HepG2 (cell line): ENCODE data around the gene GDF15. TPM values are rescaled to one million over a fixed set of nuclear protein-coding genes. Genes with fewer than 3 reads are reported as not detected.
A peak's percentile ranks its signal among the peaks of the same experiment; 100 is the strongest.

Experiments
- ATAC-seq: fragments of 200-7000 bp; cut with Tn5 transposase; 3 replicates; pipeline ENCODE4 v1.9.1; 2020; ENCODE audit warnings: mild to moderate bottlenecking, moderate library complexity
- BruUV-seq: library from RNA; stranded (reverse); fragments of 400-500 nt; replicated peaks from 2 replicates; lab custom pipeline; 2021; lab: Mats Ljungman, UMichigan
- CTCF ChIA-PET: fragments of 300-600 bp; formaldehyde crosslinking; extraction: SDS; loops from one replicate; lab custom pipeline; 2021; ENCODE audit warnings: low total read pairs, inconsistent platforms, low intra/inter-chr PET ratio; lab: Yijun Ruan, JAX
- POLR2A ChIA-PET: fragments of 350-600 bp; sonication (Branson Sonifier 250); formaldehyde crosslinking; loops from one replicate; lab custom pipeline; 2020; ENCODE audit warnings: antibody characterized with exemption, inconsistent platforms; lab: Yijun Ruan, JAX
- DNase-seq: peaks from one replicate; pipeline ENCODE4 v3.0.0-alpha.2; 2015; ENCODE audit warnings: low spot score
- FAIRE-seq: peaks from 3 replicates; lab custom pipeline; 2011; peaks lifted over from hg19 to GRCh38; lab: Jason Lieb, UNC
- H2AFZ ChIP-seq: one replicate; pipeline ENCODE4 v1.6.1; 2011; ENCODE audit warnings: low read length, inconsistent platforms
- H3K27ac ChIP-seq: fragments of 300-600 bp; 3 replicates; pipeline ENCODE4 v1.8.0; 2011; ENCODE audit warnings: mixed run types, mild to moderate bottlenecking, mixed read lengths, low read length, inconsistent platforms; ENCODE audit not compliant: insufficient read depth; ENCODE audit errors: extremely low read length
- H3K27me3 ChIP-seq, 2 experiments: fragments of 200-600 bp in 1 of 2; 2 replicates in 1 of 2; 3 replicates in 1 of 2; pipeline versions ENCODE4 v1.6.0 to v1.8.0; 2011; ENCODE audit warnings: low read length in 2 of 2, mild to moderate bottlenecking in 2 of 2, moderate library complexity in 2 of 2, inconsistent platforms in 1 of 2; ENCODE audit not compliant: insufficient read depth in 2 of 2, control insufficient read depth in 1 of 2
- H3K36me3 ChIP-seq, 2 experiments: fragments of 200-600 bp in 1 of 2; replicated peaks in 1 of 2; 2 replicates in 1 of 2; 3 replicates in 1 of 2; pipeline versions ENCODE4 v1.5.1 to v1.8.0; 2011; ENCODE audit warnings: low read length in 2 of 2, inconsistent platforms in 1 of 2; ENCODE audit not compliant: insufficient read depth in 2 of 2, control insufficient read depth in 1 of 2
- H3K4me1 ChIP-seq: 2 replicates; pipeline ENCODE4 v1.5.1; 2012; ENCODE audit warnings: low read length, inconsistent platforms; ENCODE audit not compliant: insufficient read depth
- H3K4me2 ChIP-seq: 2 replicates; pipeline ENCODE4 v1.6.0; 2011; ENCODE audit warnings: low read depth, low read length, inconsistent platforms
- H3K4me3 ChIP-seq, 3 experiments: fragments of 200-600 bp in 1 of 3; sonication (generic), shearing (Covaris generic) in 1 of 3; replicated peaks in 1 of 3; 2 replicates each; pipeline ENCODE4 v1.5.1; 2011 to 2016; ENCODE audit warnings: low read length in 3 of 3, inconsistent platforms in 2 of 3, low read depth in 2 of 3, mild to moderate bottlenecking in 2 of 3, control low read depth in 1 of 3, mixed read lengths in 1 of 3; ENCODE audit not compliant: insufficient read depth in 1 of 3
- H3K79me2 ChIP-seq: one replicate; pipeline ENCODE4 v1.6.1; 2011; ENCODE audit warnings: low read length, inconsistent platforms; ENCODE audit not compliant: insufficient read depth
- H3K9ac ChIP-seq: 2 replicates; pipeline ENCODE4 v1.6.0; 2011; ENCODE audit warnings: mild to moderate bottlenecking, low read depth, low read length, inconsistent platforms; ENCODE audit not compliant: insufficient read depth
- H3K9me3 ChIP-seq: 2 replicates; pipeline ENCODE4 v1.5.1; 2012; ENCODE audit warnings: mild to moderate bottlenecking, low read length
- H4K20me1 ChIP-seq: 2 replicates; pipeline ENCODE4 v1.6.0; 2011; ENCODE audit warnings: inconsistent platforms, mild to moderate bottlenecking, low read length, moderate library complexity; ENCODE audit not compliant: insufficient read depth
- KLF6 ChIP-seq: IDR thresholded peaks from 2 replicates; pipeline ENCODE4 v1.8.0; 2016; ENCODE audit warnings: missing biosample characterization, missing genetic modification reagents
- WGBS: methylation state at CpG from one replicate; pipeline ENCODE4 v1.1.6; 2017; ENCODE audit warnings: low lambda C conversion rate; 5-methylcytosine and 5-hydroxymethylcytosine counted together
- in situ Hi-C: cut with HindIII; loops from 2 replicates; pipeline ENCODE4 v1.10.0; 2017; ENCODE audit warnings: low pct_unique_long_range_greater_than_20kb; ENCODE audit not compliant: extremely low pct_ligation_motif_present
- intact Hi-C: fragments of 100-400 bp; cut with micrococcal nuclease; formaldehyde crosslinking; loops from one replicate; pipeline ENCODE4 v1.10.0; 2022; ENCODE audit not compliant: unreplicated experiment
- polyA plus RNA-seq, 8 experiments: library from polyadenylated mRNA; depleted of rRNA in 3 of 8; stranded (reverse) in 7 of 8; unstranded in 1 of 8; fragments of >200 nt; fragmentation: Illumina TruSeq in 4 of 8; extraction: Trizol in 4 of 8; gene quantifications; 2 replicates each; pipeline versions ENCODE4 v1.2.1 to v1.2.3, GENCODE V29; 2011 to 2016; ENCODE audit warnings: low read depth in 4 of 8, missing spikeins in 1 of 8, mixed read lengths in 1 of 8; ENCODE audit not compliant: insufficient read depth in 1 of 8
- total RNA-seq, 5 experiments: library from RNA; depleted of rRNA; stranded (reverse); fragments of >200 nt; fragmentation: Illumina TruSeq; extraction: Trizol; gene quantifications; 2 replicates each; pipeline ENCODE4 v1.2.3, GENCODE V29; 2016; ENCODE audit warnings: low read depth in 1 of 5
- TF ChIP-seq, protein P1 (sequence below): sonication (generic); formaldehyde crosslinking; IDR thresholded peaks from 2 replicates; pipeline ENCODE4 v1.9.0; 2021; ENCODE audit warnings: mild to moderate bottlenecking, missing genetic modification reagents
- TF ChIP-seq, protein P2 (sequence below): sonication (generic); formaldehyde crosslinking; IDR thresholded peaks from 2 replicates; pipeline ENCODE4 v1.5.0; 2020; ENCODE audit warnings: mild to moderate bottlenecking, missing genetic modification reagents, borderline replicate concordance

Gene GDF15
- total and polyA plus RNA-seq, 2 of the 13 experiments (the other 11 are each of a cell fraction or from before 2014, with no cell fraction given), result 146 to 422 TPM

DNA sequence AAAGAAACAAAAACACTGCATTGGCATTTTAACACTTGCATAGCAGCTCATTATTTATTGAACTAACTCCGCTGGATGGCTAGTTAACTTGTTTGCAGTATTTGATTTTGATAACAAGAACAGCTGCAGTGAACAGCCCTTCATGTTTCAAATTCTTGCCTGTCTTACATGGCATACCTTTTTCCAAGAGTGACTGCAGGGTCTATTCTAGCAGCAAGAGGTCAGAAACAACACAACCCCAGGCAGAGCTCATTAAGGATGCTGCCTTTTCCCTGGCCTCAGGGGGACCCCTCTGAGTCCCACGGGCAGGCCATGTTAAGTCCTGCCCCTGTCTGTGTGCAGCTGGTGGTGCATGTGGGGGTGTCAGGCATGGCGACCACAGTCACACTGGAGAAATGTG lies 28.9 kb upstream of the GDF15 start (continued):
- no peak for TF ChIP-seq KLF6 (CRISPR knock-in tag)
- TF ChIP-seq, protein P1, sequence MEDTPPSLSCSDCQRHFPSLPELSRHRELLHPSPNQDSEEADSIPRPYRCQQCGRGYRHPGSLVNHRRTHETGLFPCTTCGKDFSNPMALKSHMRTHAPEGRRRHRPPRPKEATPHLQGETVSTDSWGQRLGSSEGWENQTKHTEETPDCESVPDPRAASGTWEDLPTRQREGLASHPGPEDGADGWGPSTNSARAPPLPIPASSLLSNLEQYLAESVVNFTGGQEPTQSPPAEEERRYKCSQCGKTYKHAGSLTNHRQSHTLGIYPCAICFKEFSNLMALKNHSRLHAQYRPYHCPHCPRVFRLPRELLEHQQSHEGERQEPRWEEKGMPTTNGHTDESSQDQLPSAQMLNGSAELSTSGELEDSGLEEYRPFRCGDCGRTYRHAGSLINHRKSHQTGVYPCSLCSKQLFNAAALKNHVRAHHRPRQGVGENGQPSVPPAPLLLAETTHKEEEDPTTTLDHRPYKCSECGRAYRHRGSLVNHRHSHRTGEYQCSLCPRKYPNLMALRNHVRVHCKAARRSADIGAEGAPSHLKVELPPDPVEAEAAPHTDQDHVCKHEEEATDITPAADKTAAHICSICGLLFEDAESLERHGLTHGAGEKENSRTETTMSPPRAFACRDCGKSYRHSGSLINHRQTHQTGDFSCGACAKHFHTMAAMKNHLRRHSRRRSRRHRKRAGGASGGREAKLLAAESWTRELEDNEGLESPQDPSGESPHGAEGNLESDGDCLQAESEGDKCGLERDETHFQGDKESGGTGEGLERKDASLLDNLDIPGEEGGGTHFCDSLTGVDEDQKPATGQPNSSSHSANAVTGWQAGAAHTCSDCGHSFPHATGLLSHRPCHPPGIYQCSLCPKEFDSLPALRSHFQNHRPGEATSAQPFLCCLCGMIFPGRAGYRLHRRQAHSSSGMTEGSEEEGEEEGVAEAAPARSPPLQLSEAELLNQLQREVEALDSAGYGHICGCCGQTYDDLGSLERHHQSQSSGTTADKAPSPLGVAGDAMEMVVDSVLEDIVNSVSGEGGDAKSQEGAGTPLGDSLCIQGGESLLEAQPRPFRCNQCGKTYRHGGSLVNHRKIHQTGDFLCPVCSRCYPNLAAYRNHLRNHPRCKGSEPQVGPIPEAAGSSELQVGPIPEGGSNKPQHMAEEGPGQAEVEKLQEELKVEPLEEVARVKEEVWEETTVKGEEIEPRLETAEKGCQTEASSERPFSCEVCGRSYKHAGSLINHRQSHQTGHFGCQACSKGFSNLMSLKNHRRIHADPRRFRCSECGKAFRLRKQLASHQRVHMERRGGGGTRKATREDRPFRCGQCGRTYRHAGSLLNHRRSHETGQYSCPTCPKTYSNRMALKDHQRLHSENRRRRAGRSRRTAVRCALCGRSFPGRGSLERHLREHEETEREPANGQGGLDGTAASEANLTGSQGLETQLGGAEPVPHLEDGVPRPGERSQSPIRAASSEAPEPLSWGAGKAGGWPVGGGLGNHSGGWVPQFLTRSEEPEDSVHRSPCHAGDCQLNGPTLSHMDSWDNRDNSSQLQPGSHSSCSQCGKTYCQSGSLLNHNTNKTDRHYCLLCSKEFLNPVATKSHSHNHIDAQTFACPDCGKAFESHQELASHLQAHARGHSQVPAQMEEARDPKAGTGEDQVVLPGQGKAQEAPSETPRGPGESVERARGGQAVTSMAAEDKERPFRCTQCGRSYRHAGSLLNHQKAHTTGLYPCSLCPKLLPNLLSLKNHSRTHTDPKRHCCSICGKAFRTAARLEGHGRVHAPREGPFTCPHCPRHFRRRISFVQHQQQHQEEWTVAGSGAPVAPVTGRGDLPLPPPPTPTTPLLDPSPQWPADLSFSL, result no peak

DNA sequence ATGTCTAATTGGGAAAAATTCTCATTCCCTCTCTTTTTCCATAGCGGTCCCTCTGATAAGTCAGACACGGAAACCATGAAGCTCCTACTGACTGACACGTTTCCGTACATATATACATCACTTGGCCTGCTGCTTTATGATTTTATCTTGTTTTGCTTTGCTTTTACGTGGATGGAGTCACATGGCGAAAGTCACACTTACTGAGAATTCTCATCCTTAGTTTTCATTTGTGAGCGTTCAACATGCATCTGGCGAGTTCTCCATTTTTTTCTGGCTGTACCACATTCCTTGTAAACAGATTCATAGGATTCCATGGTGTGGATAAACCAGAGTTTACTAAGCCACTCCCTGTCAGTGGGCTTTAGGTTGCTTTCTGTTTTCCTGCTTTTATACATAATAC lies 24.3 kb upstream of the GDF15 start:
- Histone ChIP-seq H3K4me1 (peaks cover 65% of the 10 kb centered on the region), H3K9ac (no peak overlapping the region), H3K4me3 (no peak overlapping the region), H4K20me1 (no peaks in the 10 kb centered on the region), H3K9me3 (no peaks in the 10 kb centered on the region), H2AFZ (no peak overlapping the region)
- intact Hi-C loops (no loop called here), in situ Hi-C loops (no loop called here)
- TF ChIP-seq, protein P2, sequence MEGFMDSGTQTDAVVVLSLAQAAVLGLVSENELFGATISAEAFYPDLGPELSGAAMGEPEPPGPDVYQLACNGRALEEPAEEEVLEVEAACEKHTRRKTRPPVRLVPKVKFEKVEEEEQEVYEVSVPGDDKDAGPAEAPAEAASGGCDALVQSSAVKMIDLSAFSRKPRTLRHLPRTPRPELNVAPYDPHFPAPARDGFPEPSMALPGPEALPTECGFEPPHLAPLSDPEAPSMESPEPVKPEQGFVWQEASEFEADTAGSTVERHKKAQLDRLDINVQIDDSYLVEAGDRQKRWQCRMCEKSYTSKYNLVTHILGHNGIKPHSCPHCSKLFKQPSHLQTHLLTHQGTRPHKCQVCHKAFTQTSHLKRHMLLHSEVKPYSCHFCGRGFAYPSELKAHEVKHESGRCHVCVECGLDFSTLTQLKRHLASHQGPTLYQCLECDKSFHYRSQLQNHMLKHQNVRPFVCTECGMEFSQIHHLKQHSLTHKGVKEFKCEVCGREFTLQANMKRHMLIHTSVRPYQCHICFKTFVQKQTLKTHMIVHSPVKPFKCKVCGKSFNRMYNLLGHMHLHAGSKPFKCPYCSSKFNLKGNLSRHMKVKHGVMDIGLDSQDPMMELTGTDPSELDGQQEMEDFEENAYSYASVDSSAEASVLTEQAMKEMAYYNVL, result no peak
- TF ChIP-seq, all 625 proteins: peak for 0
- no peaks in the 10 kb centered on the region; a peak in 1 of 5 replicates for H3K27me3 ChIP-seq
- FAIRE-seq (no peak), ATAC-seq (no peak), DNase-seq (no peak)
- CTCF ChIA-PET, result no interaction called here
- 96% methylated on average over 8 of the region's 8 CpGs for WGBS
- H3K79me2 ChIP-seq, result peaks cover 5% of the 10 kb centered on the region
- no TSS peak for BruUV-seq
- H3K36me3 ChIP-seq, result peaks cover 22 to 61% of the 10 kb centered on the region in 2 experiments
- no peak overlapping the region for H3K4me2 ChIP-seq
- peak overlapping the region; percentile 13 for H3K27ac ChIP-seq
- POLR2A ChIA-PET, result interaction anchor here (4.9 to 17.4 kb wide), 2 partner anchors 12 to 24 kb away, joined by 56 to 514 read pairs; partner anchors contain the start of gene GDF15
